GM23338 (cell line): ENCODE measurements around the gene RASSF4.

Experiments
- CREB1 ChIP-seq: fragments of 250-450 bp; sonication (Bioruptor Pico); IDR thresholded peaks from 2 replicates; pipeline ENCODE4 v1.5.0; 2020; ENCODE audit warnings: low read depth, mild to moderate bottlenecking, moderate library complexity
- EZH2 ChIP-seq: fragments of 200-600 bp; sonication (generic); IDR thresholded peaks from one replicate; pipeline ENCODE4 v1.8.0; 2017; ENCODE audit warnings: antibody characterized with exemption, mild to moderate bottlenecking, low read depth; ENCODE audit not compliant: unreplicated experiment
- JUNB ChIP-seq: IDR thresholded peaks from one replicate; pipeline ENCODE4 v1.6.1; 2016; ENCODE audit warnings: antibody characterized with exemption; ENCODE audit not compliant: unreplicated experiment
- NANOG ChIP-seq: IDR thresholded peaks from 2 replicates; pipeline ENCODE4 v1.6.1; 2016; ENCODE audit warnings: antibody characterized with exemption, borderline replicate concordance
- POLR2AphosphoS5 ChIP-seq: IDR thresholded peaks from 2 replicates; pipeline ENCODE4 v1.6.1; 2016; ENCODE audit warnings: antibody characterized with exemption, low read depth
- STAT1 ChIP-seq: IDR thresholded peaks from one replicate; pipeline ENCODE4 v1.6.1; 2016; ENCODE audit warnings: antibody characterized with exemption; ENCODE audit not compliant: unreplicated experiment
- TF ChIP-seq, protein P1 (sequence below), 2 experiments: fragments of 200-600 bp in 1 of 2; sonication (generic) in 1 of 2; conservative IDR thresholded peaks; 2 replicates each; pipeline versions ENCODE4 v1.5.1 to v1.6.1; 2016 to 2017; ENCODE audit warnings: antibody characterized with exemption in 2 of 2, low read depth in 2 of 2, mild to moderate bottlenecking in 2 of 2, moderate library complexity in 1 of 2
- TF ChIP-seq, protein P2 (sequence below): IDR thresholded peaks from one replicate; pipeline ENCODE4 v1.6.1; 2018; ENCODE audit warnings: antibody characterized with exemption; ENCODE audit not compliant: unreplicated experiment

DNA sequence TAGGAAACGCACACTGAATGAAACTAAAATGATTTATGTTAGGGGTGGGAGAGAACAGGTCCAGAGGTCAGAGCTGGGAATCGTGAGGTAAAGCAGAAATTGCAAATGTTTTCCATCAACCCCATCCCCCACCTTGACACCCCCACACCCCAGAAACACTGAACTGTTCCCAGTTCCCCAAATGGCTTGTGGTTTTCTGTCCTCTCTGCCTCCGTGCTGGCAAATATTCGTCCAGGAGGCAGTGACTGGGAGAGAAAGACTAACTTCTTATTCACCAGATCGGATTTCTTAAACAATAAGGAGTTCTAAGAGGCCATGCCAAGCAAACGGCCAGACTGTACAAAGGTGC lies 730 bp upstream of the RASSF4 start:
- TF ChIP-seq NANOG (no peak), JUNB (no peak), EZH2 (no peak), CREB1 (no peak), POLR2AphosphoS5 (no peak), STAT1 (no peak)
- TF ChIP-seq, protein P1, sequence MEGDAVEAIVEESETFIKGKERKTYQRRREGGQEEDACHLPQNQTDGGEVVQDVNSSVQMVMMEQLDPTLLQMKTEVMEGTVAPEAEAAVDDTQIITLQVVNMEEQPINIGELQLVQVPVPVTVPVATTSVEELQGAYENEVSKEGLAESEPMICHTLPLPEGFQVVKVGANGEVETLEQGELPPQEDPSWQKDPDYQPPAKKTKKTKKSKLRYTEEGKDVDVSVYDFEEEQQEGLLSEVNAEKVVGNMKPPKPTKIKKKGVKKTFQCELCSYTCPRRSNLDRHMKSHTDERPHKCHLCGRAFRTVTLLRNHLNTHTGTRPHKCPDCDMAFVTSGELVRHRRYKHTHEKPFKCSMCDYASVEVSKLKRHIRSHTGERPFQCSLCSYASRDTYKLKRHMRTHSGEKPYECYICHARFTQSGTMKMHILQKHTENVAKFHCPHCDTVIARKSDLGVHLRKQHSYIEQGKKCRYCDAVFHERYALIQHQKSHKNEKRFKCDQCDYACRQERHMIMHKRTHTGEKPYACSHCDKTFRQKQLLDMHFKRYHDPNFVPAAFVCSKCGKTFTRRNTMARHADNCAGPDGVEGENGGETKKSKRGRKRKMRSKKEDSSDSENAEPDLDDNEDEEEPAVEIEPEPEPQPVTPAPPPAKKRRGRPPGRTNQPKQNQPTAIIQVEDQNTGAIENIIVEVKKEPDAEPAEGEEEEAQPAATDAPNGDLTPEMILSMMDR (conservative IDR thresholded peaks at IDR 0.05; ENCODE audit: low read depth in 2 of 2) = no peak
- TF ChIP-seq, protein P2, sequence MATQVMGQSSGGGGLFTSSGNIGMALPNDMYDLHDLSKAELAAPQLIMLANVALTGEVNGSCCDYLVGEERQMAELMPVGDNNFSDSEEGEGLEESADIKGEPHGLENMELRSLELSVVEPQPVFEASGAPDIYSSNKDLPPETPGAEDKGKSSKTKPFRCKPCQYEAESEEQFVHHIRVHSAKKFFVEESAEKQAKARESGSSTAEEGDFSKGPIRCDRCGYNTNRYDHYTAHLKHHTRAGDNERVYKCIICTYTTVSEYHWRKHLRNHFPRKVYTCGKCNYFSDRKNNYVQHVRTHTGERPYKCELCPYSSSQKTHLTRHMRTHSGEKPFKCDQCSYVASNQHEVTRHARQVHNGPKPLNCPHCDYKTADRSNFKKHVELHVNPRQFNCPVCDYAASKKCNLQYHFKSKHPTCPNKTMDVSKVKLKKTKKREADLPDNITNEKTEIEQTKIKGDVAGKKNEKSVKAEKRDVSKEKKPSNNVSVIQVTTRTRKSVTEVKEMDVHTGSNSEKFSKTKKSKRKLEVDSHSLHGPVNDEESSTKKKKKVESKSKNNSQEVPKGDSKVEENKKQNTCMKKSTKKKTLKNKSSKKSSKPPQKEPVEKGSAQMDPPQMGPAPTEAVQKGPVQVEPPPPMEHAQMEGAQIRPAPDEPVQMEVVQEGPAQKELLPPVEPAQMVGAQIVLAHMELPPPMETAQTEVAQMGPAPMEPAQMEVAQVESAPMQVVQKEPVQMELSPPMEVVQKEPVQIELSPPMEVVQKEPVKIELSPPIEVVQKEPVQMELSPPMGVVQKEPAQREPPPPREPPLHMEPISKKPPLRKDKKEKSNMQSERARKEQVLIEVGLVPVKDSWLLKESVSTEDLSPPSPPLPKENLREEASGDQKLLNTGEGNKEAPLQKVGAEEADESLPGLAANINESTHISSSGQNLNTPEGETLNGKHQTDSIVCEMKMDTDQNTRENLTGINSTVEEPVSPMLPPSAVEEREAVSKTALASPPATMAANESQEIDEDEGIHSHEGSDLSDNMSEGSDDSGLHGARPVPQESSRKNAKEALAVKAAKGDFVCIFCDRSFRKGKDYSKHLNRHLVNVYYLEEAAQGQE = no peak
